DMS114 treated with DMSO at 0.1 percent for 48 hours (cell line): Measurements from ENCODE around the gene DIP2B.
"Not testable (repeated sequence)": the region's sequence is repeated elsewhere in the genome, so short reads cannot be mapped to it uniquely, and the experiment has no call there.

Source experiments
- DNase-seq: peaks from one replicate; lab custom pipeline; 2025; ENCODE audit not compliant: unreplicated experiment; lab: John Stamatoyannopoulos, UW

Gene DIP2B

DNA sequence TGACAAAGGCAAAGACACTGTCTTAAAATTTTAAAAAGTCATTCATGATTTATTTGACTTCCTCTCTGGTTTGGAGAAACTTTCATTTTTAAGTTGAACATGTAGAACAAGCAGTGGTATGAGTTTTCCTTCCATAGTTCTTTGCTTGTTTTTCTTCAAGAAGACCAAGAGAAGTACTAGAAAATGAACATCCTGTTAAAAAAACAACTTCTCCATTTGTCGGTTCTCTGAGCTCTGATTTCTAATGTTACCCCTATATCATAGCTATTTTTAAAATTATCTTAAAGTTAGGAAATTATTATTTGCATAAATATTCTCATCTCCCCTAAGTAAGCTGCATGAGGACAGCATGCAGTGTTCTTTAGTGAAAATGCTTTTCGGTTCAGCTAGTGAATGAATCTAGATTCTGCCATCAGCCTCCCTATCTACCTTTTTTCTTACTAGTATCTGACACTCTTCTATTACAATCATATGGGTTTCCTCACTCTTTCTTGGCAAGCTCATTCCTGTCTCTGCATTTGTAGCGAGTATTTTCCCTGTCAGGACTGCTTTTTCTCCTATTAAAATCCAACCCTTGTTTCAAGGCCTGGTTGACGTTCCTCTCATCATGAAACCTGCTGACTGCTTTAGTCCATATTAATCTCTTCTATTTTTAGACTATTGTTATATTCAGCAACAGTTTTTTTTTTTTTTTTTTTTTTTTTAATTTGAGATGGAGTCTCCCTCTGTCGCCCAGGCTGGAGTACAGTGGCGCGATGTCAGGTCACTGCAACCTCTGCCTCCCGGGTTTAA, 15.8 kb downstream of the DIP2B start:
- DNase-seq: no peak

DNA sequence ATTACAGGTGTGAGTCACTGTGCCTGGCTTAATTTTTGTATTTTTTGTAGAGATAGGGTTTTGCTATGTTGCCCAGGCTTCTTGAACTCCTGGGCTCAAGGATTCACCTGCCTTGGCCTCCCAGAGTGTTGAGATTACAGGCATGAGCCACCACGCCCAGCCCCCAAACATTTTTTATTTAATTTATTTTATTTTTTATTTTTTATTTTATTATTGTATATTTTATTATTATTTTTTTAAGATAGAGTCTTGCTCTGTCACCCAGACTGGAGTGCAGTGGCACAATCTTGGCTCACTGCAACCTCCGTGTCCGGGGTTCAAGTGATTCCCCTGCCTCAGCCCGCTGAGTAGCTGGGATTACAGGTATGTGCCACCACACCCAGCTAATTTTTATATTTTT, 17.0 kb downstream of the DIP2B start:
- not testable (repeated sequence) for DNase-seq

DNA sequence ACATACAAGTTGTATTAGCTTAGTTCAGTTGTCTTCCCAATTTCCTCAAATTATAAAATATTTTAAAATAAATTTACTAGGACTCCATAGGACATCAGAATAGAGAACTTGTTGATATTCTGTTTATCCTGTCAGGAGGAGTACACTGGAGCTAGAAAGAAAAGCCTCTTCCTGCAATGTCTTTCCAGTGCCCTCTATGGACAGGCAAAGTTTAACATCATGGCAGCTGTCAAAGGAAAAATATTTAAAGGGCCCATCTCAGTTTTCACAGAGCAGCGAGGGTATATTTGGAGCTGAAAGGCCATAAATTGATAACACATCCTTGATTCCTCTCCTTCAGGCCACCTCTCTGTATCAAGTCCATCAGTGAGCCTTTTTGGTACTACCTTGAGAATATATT, 19.0 kb downstream of the DIP2B start:
- no peak for DNase-seq

DNA sequence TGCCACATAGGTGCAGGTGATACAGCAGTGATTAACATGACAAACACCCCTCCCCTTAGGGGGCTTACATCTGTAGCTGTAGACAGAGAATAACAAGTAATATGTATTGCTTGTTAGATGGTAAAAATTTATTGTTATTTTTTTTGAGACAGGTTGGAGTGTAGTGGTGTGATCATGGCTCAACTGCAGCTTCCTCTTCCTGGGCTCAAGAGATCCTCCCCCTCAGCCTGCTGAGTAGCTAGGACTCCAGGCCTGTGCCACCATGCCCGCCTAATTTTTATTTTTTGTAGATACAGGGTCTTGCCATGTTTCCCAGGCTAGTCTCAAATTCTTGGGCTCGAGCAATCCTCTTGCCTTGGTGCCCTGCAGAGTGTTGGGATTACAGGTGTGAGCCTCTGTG, 19.8 kb downstream of the DIP2B start:
- no peak for DNase-seq

DNA sequence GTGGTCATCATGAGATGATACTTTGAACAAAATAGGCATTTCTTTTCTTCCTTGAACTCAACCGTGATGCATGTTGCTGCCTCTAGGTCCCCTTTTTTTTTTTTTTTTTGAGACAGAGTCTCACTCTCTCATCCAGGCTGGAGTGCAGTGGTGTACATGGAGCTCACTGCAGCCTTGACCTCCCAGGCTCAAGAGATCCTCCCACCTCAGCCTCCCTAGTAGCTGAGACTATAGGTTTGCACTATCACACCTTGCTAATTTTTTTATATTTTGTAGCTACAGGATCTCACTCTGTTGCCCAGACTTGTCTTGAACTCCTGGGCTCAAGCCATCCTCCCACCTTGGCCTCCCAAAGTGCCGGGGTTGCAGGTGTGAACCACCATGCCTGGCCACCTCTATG, 20.6 kb downstream of the DIP2B start:
- no peak for DNase-seq

DNA sequence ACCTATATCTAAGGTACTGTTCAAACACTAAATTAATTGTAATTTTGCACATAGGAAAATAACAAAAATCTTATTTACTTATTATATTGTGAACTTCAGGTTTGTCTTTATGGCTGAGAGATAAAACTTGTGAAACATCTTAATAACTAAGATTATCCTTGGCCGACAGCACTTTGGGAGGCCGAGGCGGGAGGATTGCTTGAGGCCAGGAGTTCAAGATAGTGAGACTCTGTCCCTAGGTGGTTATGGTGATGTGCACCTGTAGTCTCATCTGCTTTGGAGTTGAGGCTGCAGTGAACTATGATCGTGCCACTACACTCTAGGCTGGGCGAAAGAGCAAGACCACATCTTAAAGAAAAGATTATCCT, 22.6 kb downstream of the DIP2B start:
- no peak for DNase-seq

DNA sequence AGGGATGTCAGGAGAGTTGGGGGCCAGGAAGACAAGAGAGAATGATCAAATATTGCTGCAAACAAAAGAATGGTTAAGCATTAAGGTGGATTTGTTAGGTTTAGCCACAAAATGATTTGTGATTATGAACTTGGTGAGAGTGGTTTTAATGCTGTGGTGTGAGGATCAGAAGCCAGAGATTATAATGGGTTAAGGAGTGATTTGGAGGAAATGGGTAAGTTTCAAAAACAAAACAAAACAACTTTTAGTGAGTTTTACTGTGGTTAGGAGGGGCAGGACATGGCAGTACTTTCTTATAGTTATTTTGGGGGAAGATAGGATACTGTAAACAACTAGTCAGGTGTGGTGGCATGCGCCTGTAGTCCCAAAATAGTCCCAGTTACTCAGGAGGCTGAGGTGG, 24.0 kb downstream of the DIP2B start:
- DNase-seq: no peak

DNA sequence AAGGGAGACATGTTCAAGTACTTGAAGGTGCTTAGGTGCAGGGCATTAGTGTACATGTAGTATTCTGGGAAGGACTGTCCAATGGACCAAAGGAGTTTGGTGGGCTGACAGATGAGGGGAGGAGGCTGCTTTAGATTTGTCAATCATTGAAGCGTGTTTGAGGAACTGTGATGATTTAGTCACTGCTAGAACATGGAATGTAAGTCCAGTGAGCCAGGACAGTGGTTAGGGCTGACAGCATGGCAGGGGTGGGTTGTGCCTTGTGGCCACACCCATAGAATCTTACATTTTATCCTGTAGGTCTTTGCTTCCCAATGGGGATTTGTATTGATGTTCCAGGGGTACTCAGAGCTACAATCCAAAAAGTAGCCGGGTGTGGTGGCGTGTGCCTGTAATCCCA, 24.6 kb downstream of the DIP2B start:
- no peak for DNase-seq

DNA sequence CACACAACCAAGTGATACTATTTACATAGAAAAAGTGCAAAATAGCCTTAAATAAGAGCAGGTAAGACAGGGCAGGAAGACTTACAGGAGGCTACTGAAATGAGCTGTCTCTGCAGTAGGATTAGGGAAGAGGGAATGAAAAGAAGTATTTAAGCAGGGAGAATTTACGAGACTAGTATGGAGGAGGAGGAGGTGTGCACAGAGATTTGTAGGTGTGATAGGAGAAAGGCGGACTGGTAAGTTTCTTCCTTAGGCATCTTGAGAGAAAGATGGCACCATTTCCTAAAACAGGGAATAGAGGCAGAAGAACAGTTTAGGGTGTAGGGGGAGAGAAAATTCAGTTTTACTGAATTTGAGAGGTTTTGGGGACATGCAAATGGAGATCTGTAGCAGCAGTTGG, 25.7 kb downstream of the DIP2B start:
- no peak for DNase-seq

DNA sequence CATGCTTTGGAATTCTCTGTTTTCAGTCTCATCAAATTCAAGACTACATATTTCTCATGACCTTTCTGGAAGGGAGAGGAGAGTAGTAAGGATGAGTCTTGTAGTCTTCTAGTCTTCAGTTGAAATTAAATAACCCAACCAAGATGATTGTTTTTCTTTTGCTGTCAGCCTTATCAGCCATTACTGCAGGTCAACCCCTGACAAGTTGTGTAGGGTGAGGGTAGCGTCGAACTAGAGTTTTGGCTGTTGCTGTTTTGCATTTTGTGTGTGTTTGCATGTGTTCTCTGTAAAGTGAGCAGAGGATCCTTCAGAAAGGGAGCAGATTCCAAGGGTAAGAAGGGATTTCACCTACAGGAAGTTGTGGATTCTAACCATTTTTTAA, 28.4 kb downstream of the DIP2B start:
- no peak for DNase-seq

DNA sequence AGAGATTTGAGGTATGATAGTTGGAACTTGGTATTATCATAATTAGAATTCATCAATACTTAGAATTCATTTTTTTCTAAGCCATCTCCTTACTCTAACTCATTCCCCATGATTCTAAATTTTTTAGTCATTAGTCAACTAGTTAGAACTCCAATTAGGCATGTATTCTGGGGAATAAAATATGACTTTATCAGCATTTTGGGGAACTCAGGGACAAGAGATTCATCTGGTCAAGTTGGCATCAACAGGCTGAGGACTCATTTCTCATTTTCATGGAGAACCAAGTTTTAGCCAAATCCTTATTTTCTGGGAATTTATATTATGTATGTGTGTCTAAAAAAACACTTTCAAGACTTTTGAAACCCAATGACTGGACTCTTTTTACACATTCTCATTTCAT, 29.2 kb downstream of the DIP2B start:
- no peak for DNase-seq

DNA sequence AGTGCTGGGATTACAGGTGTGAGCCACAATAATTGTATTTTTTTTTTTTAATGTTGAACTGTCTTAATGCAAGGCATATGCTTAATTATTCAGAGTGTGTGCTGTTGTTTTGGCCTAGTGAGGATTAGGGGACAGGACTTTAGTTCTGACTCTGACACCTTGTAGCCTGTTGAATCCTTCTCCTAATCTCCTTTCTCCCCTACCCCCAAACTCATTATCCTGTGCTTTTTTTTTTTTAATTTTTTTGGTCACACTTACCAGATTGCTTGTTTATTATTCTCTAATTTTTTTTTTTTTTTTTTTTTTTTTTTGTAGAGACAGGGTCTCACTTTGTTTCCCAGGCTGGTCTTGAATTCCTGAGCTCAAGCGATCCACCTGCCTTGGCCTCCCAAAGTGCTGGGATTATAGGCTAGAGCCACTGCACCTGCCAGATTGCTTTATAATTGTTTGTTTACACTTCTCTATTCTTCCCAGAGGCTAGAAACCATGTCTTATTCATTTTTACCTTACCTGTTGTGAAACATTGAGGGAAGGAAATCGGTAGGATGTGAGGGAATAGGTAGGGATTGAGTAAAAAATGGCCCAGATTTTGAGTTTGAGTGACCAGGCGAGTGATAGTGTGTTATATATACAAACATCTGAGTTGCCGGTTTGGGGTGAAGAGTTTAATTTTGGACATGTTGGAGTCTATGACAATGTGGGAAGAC, 32.2 kb downstream of the DIP2B start:
- no peak for DNase-seq

DNA sequence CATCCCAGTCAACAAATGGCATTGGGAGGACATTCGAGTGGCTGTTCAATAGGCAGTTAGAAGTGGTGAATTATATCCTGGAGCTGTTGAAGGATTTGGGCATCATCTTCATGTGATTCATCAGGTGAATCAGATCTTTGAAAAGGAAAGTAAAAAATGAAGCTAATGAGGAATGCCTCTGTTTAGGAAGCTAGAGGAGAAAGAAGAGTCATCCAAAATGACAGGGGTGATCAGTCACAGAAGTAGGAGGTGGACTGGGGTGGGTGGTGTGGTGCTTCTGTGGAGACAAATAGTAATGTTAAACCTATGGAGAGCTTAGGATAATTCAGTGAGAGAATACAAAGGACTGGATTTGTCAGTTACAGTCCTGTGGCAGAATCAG, 32.7 kb downstream of the DIP2B start:
- no peak for DNase-seq

DNA sequence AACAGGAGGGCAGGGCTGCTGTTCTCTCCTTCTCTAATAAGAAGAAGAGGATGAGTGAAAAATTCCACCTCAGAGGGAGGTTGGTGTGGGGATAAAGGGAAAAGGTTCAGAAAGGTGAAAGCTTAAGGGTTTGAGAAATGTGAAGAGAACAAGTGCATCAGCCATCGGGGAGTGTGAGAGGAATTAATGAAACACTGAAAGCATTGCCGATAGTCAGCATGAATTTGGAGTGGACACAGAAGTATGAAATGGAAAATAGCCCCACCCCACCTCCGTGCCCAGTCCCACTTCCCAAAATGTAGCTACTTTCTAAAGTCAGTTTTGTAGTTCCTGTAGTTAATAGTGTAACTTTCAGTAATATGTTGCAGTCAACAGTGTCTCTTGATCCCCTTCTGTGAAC, 33.4 kb downstream of the DIP2B start:
- DNase-seq: no peak

DNA sequence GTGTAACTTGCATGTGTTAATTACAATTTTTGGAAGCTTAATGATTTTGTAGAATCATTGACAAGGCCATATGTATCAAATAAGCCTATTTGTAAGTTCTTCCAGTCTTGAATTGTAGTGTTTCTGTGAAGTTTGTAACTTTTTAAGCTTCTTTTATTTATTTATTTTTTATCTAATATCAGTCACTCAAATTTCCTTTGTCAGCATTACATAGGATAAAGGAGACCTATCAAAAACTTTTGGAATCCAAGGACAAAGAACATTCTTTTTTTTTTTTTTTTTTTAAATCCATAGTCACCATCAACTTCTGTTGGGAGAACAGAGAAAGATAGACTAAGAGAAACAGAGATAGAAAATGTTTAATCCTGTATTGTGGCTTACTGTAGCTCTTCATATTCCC, 36.4 kb downstream of the DIP2B start:
- no peak for DNase-seq

DNA sequence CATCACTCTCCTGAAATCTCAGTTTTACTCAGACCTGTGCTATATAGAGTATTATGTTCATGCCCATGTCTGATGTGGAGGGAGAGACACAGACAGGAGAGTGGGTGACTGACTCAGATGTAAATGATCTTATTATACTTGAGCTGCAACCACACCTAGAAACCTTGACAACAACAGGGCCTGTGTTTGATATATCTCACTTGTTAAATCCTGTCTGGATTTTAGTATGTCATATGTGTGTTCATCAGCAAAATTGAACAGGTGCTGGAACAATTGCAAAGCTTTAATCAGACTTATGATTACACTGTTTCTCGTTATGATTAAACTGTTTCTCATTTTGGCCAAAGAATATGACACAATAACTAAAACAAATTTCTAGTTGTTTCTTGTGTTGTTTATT, 37.7 kb downstream of the DIP2B start:
- no peak for DNase-seq

DNA sequence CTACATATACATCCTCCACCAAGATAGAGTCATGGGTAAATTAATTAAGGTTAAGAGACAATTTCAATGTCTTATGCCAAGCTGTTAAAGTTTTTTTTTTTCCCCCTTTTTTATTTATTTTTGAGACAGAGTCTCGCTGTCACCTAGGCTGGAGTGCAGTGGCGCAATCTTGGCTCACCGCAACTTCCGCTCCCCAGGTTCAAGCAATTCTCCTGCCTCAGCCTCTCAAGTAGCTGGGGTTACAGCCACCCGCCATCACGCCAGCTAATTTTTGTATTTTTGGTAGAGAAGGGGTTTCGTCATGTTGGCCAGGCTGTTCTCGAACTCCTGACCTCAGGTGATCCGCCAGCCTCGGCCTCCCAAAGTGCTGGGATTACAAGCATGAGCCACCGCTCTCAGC, 38.4 kb downstream of the DIP2B start:
- not testable (repeated sequence) for DNase-seq

DNA sequence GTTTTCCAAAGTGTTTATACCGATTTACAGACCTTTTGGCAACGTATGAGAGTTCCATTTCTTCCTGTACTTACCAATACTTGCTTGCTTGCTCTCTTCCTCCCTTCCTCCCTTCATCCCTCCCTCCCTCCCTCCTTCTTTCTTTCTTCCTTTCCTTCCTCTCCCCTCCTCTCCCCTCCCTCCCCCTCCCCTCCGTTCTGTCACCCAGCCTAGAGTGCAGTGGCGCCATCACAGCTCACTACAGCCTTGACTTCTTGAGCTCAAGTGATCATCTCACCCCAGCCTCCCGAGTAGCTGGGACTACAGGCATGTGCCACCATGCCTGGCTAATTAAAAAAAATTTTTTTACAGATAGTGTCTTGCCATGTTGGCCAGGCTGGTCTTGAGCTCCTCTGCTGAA, 40.4 kb downstream of the DIP2B start:
- no peak for DNase-seq

DNA sequence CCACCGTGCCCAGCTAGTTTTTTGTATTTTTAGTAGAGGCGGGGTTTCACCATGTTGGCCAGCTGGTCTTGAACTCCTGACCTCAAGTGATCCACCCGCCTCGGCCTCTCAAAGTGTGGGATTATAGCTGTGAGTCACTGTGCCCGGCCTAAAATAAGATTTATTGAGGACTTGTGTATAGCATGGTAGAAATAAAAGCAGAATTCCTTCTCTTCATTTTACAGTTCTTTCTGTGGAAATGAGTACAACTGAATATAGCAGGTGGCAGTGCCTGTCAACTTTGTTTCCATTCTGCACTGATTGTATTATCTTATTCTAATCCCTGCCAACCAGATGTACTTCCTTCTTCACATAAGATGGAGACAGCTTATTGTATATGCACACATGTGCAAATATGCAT, 41.0 kb downstream of the DIP2B start:
- no peak for DNase-seq

DNA sequence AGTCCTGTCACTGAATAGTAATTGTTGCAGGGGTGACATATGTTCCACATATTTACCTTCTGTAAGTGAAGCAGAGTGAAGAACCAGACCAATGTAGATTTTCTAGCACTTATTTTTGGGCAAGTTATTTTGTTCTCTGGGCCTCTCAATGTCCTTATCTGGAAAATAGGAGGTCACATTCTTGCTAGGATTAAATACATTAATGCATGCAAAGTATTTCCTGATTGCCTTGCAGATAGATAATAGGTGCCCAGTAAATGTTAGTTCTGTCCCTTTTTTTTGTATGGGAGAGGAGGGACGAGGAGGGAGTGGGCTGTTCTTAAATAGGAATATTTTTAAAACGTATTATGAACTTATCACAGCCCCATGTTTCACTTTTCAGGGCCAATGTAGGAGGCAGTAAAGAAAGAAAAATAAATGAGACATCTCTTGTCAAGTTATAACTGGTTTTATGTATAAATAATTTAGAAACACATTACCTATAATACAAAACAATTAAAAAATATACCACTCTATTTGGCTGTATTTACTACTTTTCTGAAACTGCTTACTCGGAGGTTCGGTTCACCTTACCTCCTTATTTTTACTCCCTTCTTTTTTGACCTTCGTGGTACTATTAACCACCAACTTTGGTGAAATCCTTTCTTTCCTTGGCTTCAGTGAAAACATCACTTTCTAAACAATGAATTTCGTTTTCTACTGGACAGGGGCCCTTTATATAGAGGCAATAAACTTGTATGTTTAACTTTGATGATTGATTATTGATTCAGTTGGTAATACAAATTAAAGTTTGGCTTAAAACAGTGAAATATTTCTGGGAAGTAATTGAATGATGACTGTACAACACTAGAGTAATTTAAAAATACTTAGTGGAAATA, 41.9 kb downstream of the DIP2B start:
- DNase-seq: no peak

DNA sequence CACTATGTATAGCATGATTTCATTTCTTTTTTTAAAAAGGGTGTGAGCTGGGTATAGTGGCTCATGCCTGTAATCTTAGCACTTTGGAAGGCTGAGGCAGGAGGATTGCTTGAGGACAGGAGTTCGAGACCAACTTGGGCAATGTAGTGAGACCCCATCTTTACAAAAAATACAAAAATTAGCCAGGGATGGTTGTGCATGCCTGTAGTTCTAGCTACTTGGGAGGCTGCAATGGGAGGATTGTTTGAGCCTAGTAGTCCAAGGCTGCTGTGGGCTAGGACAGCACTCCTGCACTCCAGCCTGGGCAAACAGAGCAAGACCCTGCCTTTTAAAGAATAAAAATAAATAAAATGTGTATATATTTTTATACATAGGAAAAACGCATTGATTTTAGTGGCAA, 43.0 kb downstream of the DIP2B start:
- DNase-seq: no peak

DNA sequence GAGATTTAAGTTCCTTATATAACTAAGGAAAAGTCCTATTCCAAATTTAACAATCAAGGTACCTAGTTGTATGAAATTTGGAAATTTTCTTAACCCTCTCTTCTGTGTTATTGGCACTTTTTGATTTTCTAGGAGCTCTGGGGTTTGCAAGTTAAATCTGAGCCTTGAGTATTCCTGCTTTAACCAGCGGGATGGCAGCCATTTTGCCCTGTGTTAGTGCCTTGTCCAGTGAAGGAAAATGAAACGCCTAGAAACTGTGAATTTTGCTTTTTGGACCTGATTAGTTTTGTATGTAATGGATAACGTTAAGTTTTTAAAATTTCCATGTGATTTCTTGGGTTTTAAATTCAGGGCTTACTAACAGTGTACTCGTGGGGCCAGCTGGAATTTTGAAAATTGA, 45.1 kb downstream of the DIP2B start:
- DNase-seq: no peak
